Gastrocnemius medialis (tissue), 4 donors: ENCODE measurements around the gene PHLDB2. TPM values are rescaled to one million over a fixed set of nuclear protein-coding genes. Genes with fewer than 3 reads are reported as not detected.

Experiments
- ATAC-seq, 2 donors: fragments of 150-250 bp; one replicate each; pipeline ENCODE4 v1.9.1; 2016
- DNase-seq, 2 donors: peaks; one replicate each; pipeline ENCODE4 v3.0.0-alpha.2; 2019
- H3K27ac ChIP-seq, 4 donors: fragments of 200-600 bp; sonication (generic); 1 replicate in 1 of 4; 2 replicates in 3 of 4; pipeline ENCODE4 v1.5.1; 2016 to 2018; ENCODE audit warnings: mild to moderate bottlenecking in 2 of 4, moderate library complexity in 1 of 4
- H3K27me3 ChIP-seq, 3 donors: fragments of 200-600 bp; sonication (generic) in 2 of 3; 1 replicate in 1 of 3; 2 replicates in 2 of 3; pipeline versions ENCODE4 v1.5.1 to v1.6.0; 2016 to 2019; ENCODE audit warnings: mild to moderate bottlenecking in 1 of 3, moderate library complexity in 1 of 3
- H3K36me3 ChIP-seq, 2 donors: fragments of 200-600 bp; sonication (generic) in 1 of 2; one replicate each; pipeline ENCODE4 v1.5.1; 2017 to 2018
- H3K4me1 ChIP-seq, 2 donors: fragments of 200-600 bp; sonication (generic) in 1 of 2; one replicate each; pipeline ENCODE4 v1.5.1; 2016 to 2017; ENCODE audit warnings: mild to moderate bottlenecking in 2 of 2
- H3K4me3 ChIP-seq, 4 donors: fragments of 200-600 bp; sonication (generic) in 3 of 4; 1 replicate in 1 of 4; 2 replicates in 3 of 4; pipeline ENCODE4 v1.5.1; 2016 to 2019; ENCODE audit warnings: mild to moderate bottlenecking in 2 of 4
- H3K9me3 ChIP-seq, 3 donors: fragments of 200-600 bp; sonication (generic) in 2 of 3; 1 replicate in 1 of 3; 2 replicates in 2 of 3; pipeline ENCODE4 v1.5.1; 2016 to 2019
- CTCF ChIP-seq, 5 experiments: fragments of 450-650 bp in 3 of 5; fragments of 200-600 bp in 2 of 5; sonication (generic) in 2 of 5; IDR thresholded peaks in 4 of 5; conservative IDR thresholded peaks in 1 of 5; 1 replicate in 4 of 5; 2 replicates in 1 of 5; pipeline ENCODE4 v1.5.1; 2016 to 2019; ENCODE audit warnings: antibody characterized with exemption in 5 of 5, mild to moderate bottlenecking in 3 of 5, moderate library complexity in 3 of 5
- POLR2A ChIP-seq, 2 donors: fragments of 450-650 bp; IDR thresholded peaks; one replicate each; pipeline ENCODE4 v1.6.1; 2017; ENCODE audit warnings: antibody characterized with exemption in 2 of 2, mild to moderate bottlenecking in 2 of 2, moderate library complexity in 2 of 2
- in situ Hi-C, 4 donors: fragments of 200-750 bp; cut with MboI; loops; one replicate each; pipeline versions ENCODE4 v1.15.0 to v1.8.0; 2017; ENCODE audit warnings: low sequenced_read_pairs in 4 of 4
- intact Hi-C: fragments of 100-400 bp; cut with DNase I; formaldehyde crosslinking; loops from one replicate; pipeline ENCODE4 v1.15.1; 2023; ENCODE audit warnings: low total_unique reads
- total RNA-seq, 4 donors: library from RNA; depleted of rRNA; stranded (reverse); fragments of >200 nt; gene quantifications; one replicate each; pipeline versions ENCODE4 v1.1.0 to v1.2.3, GENCODE V29; 2016

PHLDB2 gene
- total RNA-seq, 4 donors from 2014 or later: 3.0 to 7.2 (median 4.0) TPM

- DNase-seq (no peak), ATAC-seq (no peak)
- Histone ChIP-seq H3K27ac (no peak overlapping the region), H3K9me3 (no peaks in the 10 kb centered on the region), H3K4me3 (no peak overlapping the region), H3K27me3 (no peaks in the 10 kb centered on the region), H3K36me3 (no peaks in the 10 kb centered on the region), H3K4me1 (peaks cover 12% of the 10 kb centered on the region in 2 donors)
- in situ Hi-C loops (loop anchor here in 3 of 4 donors (5.0 to 10.0 kb wide), 2 partner anchors 108 to 256 kb away; no protein-coding TSS in a partner anchor), intact Hi-C loops (no loop called here)
- TF ChIP-seq POLR2A (IDR thresholded peaks at IDR 0.05) (no peak), CTCF (IDR thresholded peaks at IDR 0.05 in 4 of 5, conservative IDR thresholded peaks at IDR 0.05 in 1 of 5) (no peak)
Observed at GRCh38 chr3:111972891-111973290, 113.8 kb downstream of the PHLDB2 start.

- Histone ChIP-seq H3K4me1 (peaks cover 20 to 24% of the 10 kb centered on the region in 2 donors), H3K27me3 (no peaks in the 10 kb centered on the region), H3K27ac (no peak overlapping the region), H3K36me3 (no peaks in the 10 kb centered on the region), H3K9me3 (no peaks in the 10 kb centered on the region), H3K4me3 (no peak overlapping the region)
- intact Hi-C loops: no loop called here
- DNase-seq (no peak), ATAC-seq (no peak)
- in situ Hi-C loops: loop anchor here in 1 of 4 donors (10.0 kb wide), 1 partner anchor 110 kb away; no protein-coding TSS in a partner anchor
- TF ChIP-seq POLR2A (IDR thresholded peaks at IDR 0.05): no peak
- TF ChIP-seq CTCF (IDR thresholded peaks at IDR 0.05 in 4 of 5, conservative IDR thresholded peaks at IDR 0.05 in 1 of 5): no peak
Observed at GRCh38 chr3:111975131-111975530, 116.1 kb downstream of the PHLDB2 start.

GRCh38 chr3:111976254-111976653 is 117.2 kb downstream of the PHLDB2 start:
- TF ChIP-seq CTCF (IDR thresholded peaks at IDR 0.05 in 4 of 5, conservative IDR thresholded peaks at IDR 0.05 in 1 of 5) (no peak), POLR2A (IDR thresholded peaks at IDR 0.05) (no peak)
- intact Hi-C loops (no loop called here), in situ Hi-C loops (loop anchor here in 1 of 4 donors (10.0 kb wide), 1 partner anchor 111 kb away; no protein-coding TSS in a partner anchor)
- Histone ChIP-seq H3K27ac (no peak overlapping the region), H3K36me3 (no peaks in the 10 kb centered on the region), H3K4me3 (no peak overlapping the region), H3K9me3 (no peaks in the 10 kb centered on the region), H3K27me3 (no peaks in the 10 kb centered on the region), H3K4me1 (peaks cover 16 to 17% of the 10 kb centered on the region in 2 donors)
- DNase-seq (no peak), ATAC-seq (no peak)

GRCh38 chr3:111978583-111979433 is 119.7 kb downstream of the PHLDB2 start, which contains the start of gene ABHD10:
Gene ABHD10 (plus strand): TSS chr3:111979026. CDS start chr3:111979062, 36 bp downstream.
- peak; percentile 90 to 96 for DNase-seq
- in situ Hi-C loops (loop anchor here in 1 of 4 donors (10.0 kb wide), 1 partner anchor 114 kb away; no protein-coding TSS in a partner anchor), intact Hi-C loops (loop anchor here (2.0 kb wide), 1 partner anchor 54 kb away; no protein-coding TSS in a partner anchor)
- TF ChIP-seq POLR2A (IDR thresholded peaks at IDR 0.05) (peak; percentile 70 to 75), CTCF (IDR thresholded peaks at IDR 0.05 in 4 of 5, conservative IDR thresholded peaks at IDR 0.05 in 1 of 5) (no peak)
- H3K36me3 ChIP-seq: no peaks in the 10 kb centered on the region
- H3K9me3 ChIP-seq: no peaks in the 10 kb centered on the region
- H3K27me3 ChIP-seq: no peaks in the 10 kb centered on the region
- H3K4me1 ChIP-seq: peaks cover 12 to 13% of the 10 kb centered on the region in 2 donors
- H3K27ac ChIP-seq: peak within 1 kb of the TSS; percentile 76 to 88 (median 83)
- ATAC-seq: peak; percentile 99 to 100
- H3K4me3 ChIP-seq: peak within 1 kb of the TSS; percentile 78 to 96 (median 86)
